H1 (cell line): ENCODE results near the gene FANCE. TPM values are rescaled to one million over a fixed set of nuclear protein-coding genes. Genes with fewer than 3 reads are reported as not detected.

Experiments used
- CTCF ChIA-PET: fragments of 300-600 bp; sonication (Branson Sonifier 250); formaldehyde crosslinking; loops from one replicate; lab custom pipeline; 2021; ENCODE audit not compliant: partially characterized antibody; lab: Charles Lee
- POLR2A ChIA-PET: fragments of 300-600 bp; sonication (Branson Sonifier 250); formaldehyde crosslinking; loops from one replicate; lab custom pipeline; 2021; ENCODE audit warnings: inconsistent platforms; ENCODE audit not compliant: partially characterized antibody; lab: Charles Lee
- DNase-seq, 2 experiments: peaks; one replicate each; pipeline versions ENCODE4 v3.0.0 to v3.0.0-alpha.2; 2010 to 2022; ENCODE audit warnings: low spot score in 2 of 2, low read depth in 1 of 2, mixed read lengths in 1 of 2
- FAIRE-seq: peaks from 2 replicates; lab custom pipeline; 2011; peaks lifted over from hg19 to GRCh38; lab: Jason Lieb, UNC
- H2AFZ ChIP-seq: 2 replicates; pipeline ENCODE4 v1.8.1; 2012; ENCODE audit warnings: low read length, inconsistent platforms
- H2AK5ac ChIP-seq: 2 replicates; pipeline ENCODE4 v1.6.1; 2013; ENCODE audit warnings: low read depth, low read length
- H2BK120ac ChIP-seq: replicated peaks from 2 replicates; pipeline ENCODE3; 2013; ENCODE audit warnings: low read depth, low read length, inconsistent platforms
- H2BK12ac ChIP-seq: 2 replicates; pipeline ENCODE4 v1.6.1; 2013; ENCODE audit warnings: low read depth, low read length
- H2BK15ac ChIP-seq: 2 replicates; pipeline ENCODE4 v1.6.1; 2013; ENCODE audit warnings: low read length
- H2BK20ac ChIP-seq: 2 replicates; pipeline ENCODE4 v1.6.1; 2013; ENCODE audit warnings: low read length
- H2BK5ac ChIP-seq: 2 replicates; pipeline ENCODE4 v1.6.1; 2013; ENCODE audit warnings: low read depth, low read length
- H3K14ac ChIP-seq: 2 replicates; pipeline ENCODE4 v1.6.1; 2013; ENCODE audit warnings: inconsistent platforms; ENCODE audit not compliant: insufficient read length
- H3K18ac ChIP-seq: 2 replicates; pipeline ENCODE4 v1.6.1; 2013; ENCODE audit warnings: low read length; ENCODE audit errors: extremely low read depth
- H3K23ac ChIP-seq: 2 replicates; pipeline ENCODE4 v1.6.1; 2013; ENCODE audit warnings: inconsistent platforms; ENCODE audit not compliant: insufficient read length
- H3K23me2 ChIP-seq: 2 replicates; pipeline ENCODE4 v1.6.1; 2013; ENCODE audit warnings: low read depth, low read length
- H3K27ac ChIP-seq: 2 replicates; pipeline ENCODE4 v1.6.1; 2011; ENCODE audit warnings: low read depth, low read length, inconsistent platforms
- H3K27me3 ChIP-seq, 4 experiments: replicated peaks in 1 of 4; 1 replicate in 1 of 4; 2 replicates in 3 of 4; pipeline versions ENCODE4 v1.6.1 to v1.8.1; 2011 to 2013; ENCODE audit warnings: low read length in 3 of 4, mild to moderate bottlenecking in 3 of 4, inconsistent platforms in 2 of 4, mixed read lengths in 2 of 4, moderate library complexity in 1 of 4; ENCODE audit not compliant: control insufficient read depth in 3 of 4, insufficient read depth in 3 of 4; ENCODE audit errors: extremely low read depth in 1 of 4
- H3K36me3 ChIP-seq, 4 experiments: 2 replicates each; pipeline versions ENCODE4 v1.6.1 to v1.8.1; 2011 to 2013; ENCODE audit warnings: mild to moderate bottlenecking in 4 of 4, low read length in 3 of 4, moderate library complexity in 2 of 4, control low read depth in 1 of 4, inconsistent platforms in 1 of 4; ENCODE audit not compliant: insufficient read depth in 4 of 4, control insufficient read depth in 2 of 4
- H3K4ac ChIP-seq: replicated peaks from 2 replicates; pipeline ENCODE3; 2013; ENCODE audit warnings: low read length, low read depth, mixed read lengths, inconsistent platforms; ENCODE audit not compliant: insufficient read length
- H3K4me1 ChIP-seq, 4 experiments: replicated peaks in 1 of 4; 1 replicate in 1 of 4; 2 replicates in 3 of 4; pipeline versions ENCODE4 v1.6.1 to v1.8.1; 2011 to 2013; ENCODE audit warnings: low read length in 3 of 4, inconsistent platforms in 2 of 4, mixed read lengths in 1 of 4; ENCODE audit not compliant: insufficient read depth in 4 of 4, control insufficient read depth in 3 of 4
- H3K4me2 ChIP-seq, 2 experiments: 2 replicates each; pipeline versions ENCODE4 v1.6.1 to v1.8.1; 2011 to 2013; ENCODE audit warnings: low read depth in 2 of 2, low read length in 2 of 2, control low read depth in 1 of 2, inconsistent platforms in 1 of 2, mild to moderate bottlenecking in 1 of 2; ENCODE audit not compliant: insufficient read depth in 1 of 2
- H3K4me3 ChIP-seq, 4 experiments: fragments of 200-600, 300-600 bp in 1 of 4; sonication (generic), shearing (Covaris generic), sonication (Bioruptor Twin) in 1 of 4; 2 replicates each; pipeline versions ENCODE4 v1.5.1 to v1.8.1; 2011 to 2016; ENCODE audit warnings: low read length in 4 of 4, low read depth in 3 of 4, control low read depth in 2 of 4, inconsistent platforms in 2 of 4, mild to moderate bottlenecking in 2 of 4, mixed read lengths in 1 of 4, moderate library complexity in 1 of 4; ENCODE audit not compliant: insufficient read depth in 2 of 4; ENCODE audit errors: extremely low read depth in 1 of 4
- H3K56ac ChIP-seq: replicated peaks from 2 replicates; pipeline ENCODE3; 2013; ENCODE audit warnings: low read depth, mild to moderate bottlenecking, mixed read lengths, low read length, inconsistent platforms; ENCODE audit not compliant: insufficient read length
- H3K79me1 ChIP-seq: 2 replicates; pipeline ENCODE4 v1.6.1; 2013; ENCODE audit warnings: low read depth, low read length, control low read depth
- H3K79me2 ChIP-seq, 2 experiments: 2 replicates each; pipeline versions ENCODE4 v1.6.1 to v1.8.1; 2012 to 2013; ENCODE audit warnings: low read length in 2 of 2, mild to moderate bottlenecking in 2 of 2, inconsistent platforms in 1 of 2; ENCODE audit not compliant: insufficient read depth in 2 of 2, control insufficient read depth in 1 of 2
- H3K9ac ChIP-seq, 4 experiments: replicated peaks in 1 of 4; 1 replicate in 1 of 4; 2 replicates in 3 of 4; pipeline versions ENCODE4 v1.6.1 to v1.8.1; 2011 to 2013; ENCODE audit warnings: low read depth in 3 of 4, low read length in 3 of 4, control low read depth in 2 of 4, mild to moderate bottlenecking in 2 of 4, moderate library complexity in 2 of 4, inconsistent platforms in 1 of 4; ENCODE audit errors: extremely low read depth in 1 of 4
- H3K9me3 ChIP-seq, 2 experiments: 2 replicates each; pipeline versions ENCODE4 v1.6.1 to v1.8.1; 2012 to 2013; ENCODE audit warnings: mild to moderate bottlenecking in 2 of 2, moderate library complexity in 2 of 2, control low read depth in 1 of 2, inconsistent platforms in 1 of 2, low read depth in 1 of 2, low read length in 1 of 2, mixed read lengths in 1 of 2; ENCODE audit not compliant: insufficient read depth in 2 of 2
- H4K20me1 ChIP-seq, 2 experiments: replicated peaks in 1 of 2; 2 replicates each; pipeline versions ENCODE3 to v1.8.1; 2011 to 2013; ENCODE audit warnings: inconsistent platforms in 2 of 2, low read length in 2 of 2, mild to moderate bottlenecking in 1 of 2; ENCODE audit not compliant: insufficient read depth in 2 of 2, control insufficient read depth in 1 of 2
- H4K5ac ChIP-seq: 2 replicates; pipeline ENCODE4 v1.6.1; 2013; ENCODE audit warnings: low read length, low read depth, mixed read lengths, inconsistent platforms; ENCODE audit not compliant: insufficient read length
- H4K8ac ChIP-seq: 2 replicates; pipeline ENCODE4 v1.8.0; 2013; ENCODE audit warnings: mild to moderate bottlenecking, moderate library complexity, low read length, inconsistent platforms; ENCODE audit not compliant: insufficient read depth; ENCODE audit errors: extremely low read depth
- H4K91ac ChIP-seq: replicated peaks from 2 replicates; pipeline ENCODE3; 2013; ENCODE audit warnings: low read length, mixed read lengths, inconsistent platforms; ENCODE audit not compliant: insufficient read length
- CBX8 ChIP-seq: fragments of 300-800, 300-1000 bp; sonication (generic); IDR thresholded peaks from 2 replicates; pipeline ENCODE4 v1.7.1; 2016; ENCODE audit warnings: low read depth, low read length, borderline replicate concordance
- E2F6 ChIP-seq: IDR thresholded peaks from 2 replicates; pipeline ENCODE4 v1.6.1; 2012; ENCODE audit warnings: inconsistent platforms
- JUND ChIP-seq: IDR thresholded peaks from 2 replicates; pipeline ENCODE4 v1.6.1; 2011; ENCODE audit warnings: mild to moderate bottlenecking, improper control_type of control experiment, low read length
- POLR2A ChIP-seq, 2 experiments: IDR thresholded peaks; 1 replicate in 1 of 2; 2 replicates in 1 of 2; pipeline ENCODE4 v1.6.1; 2011; ENCODE audit warnings: low read depth in 2 of 2, low read length in 2 of 2, mild to moderate bottlenecking in 2 of 2; ENCODE audit errors: control extremely low read depth in 1 of 2
- RBBP5 ChIP-seq: IDR thresholded peaks from 2 replicates; pipeline ENCODE4 v1.7.1; 2012; ENCODE audit warnings: low read depth, mild to moderate bottlenecking, inconsistent platforms, low read length, moderate library complexity, borderline replicate concordance
- SP1 ChIP-seq: IDR thresholded peaks from 2 replicates; pipeline ENCODE4 v1.6.1; 2011; ENCODE audit warnings: low read depth, low read length
- SP2 ChIP-seq: IDR thresholded peaks from 2 replicates; pipeline ENCODE4 v1.6.1; 2012; ENCODE audit warnings: mild to moderate bottlenecking, low read length, inconsistent platforms
- SUZ12 ChIP-seq: fragments of 200-600 bp; sonication (generic); IDR thresholded peaks from 2 replicates; pipeline ENCODE4 v1.6.1; 2012; ENCODE audit warnings: mild to moderate bottlenecking, inconsistent platforms, low read length, moderate library complexity, mixed read lengths
- TBP ChIP-seq: IDR thresholded peaks from 2 replicates; pipeline ENCODE4 v1.6.1; 2011; ENCODE audit warnings: low read depth, low read length, improper control_type of control experiment
- TCF12 ChIP-seq: IDR thresholded peaks from 2 replicates; pipeline ENCODE4 v1.6.1; 2011; ENCODE audit warnings: low read depth, mild to moderate bottlenecking, low read length
- TEAD4 ChIP-seq: IDR thresholded peaks from 2 replicates; pipeline ENCODE4 v1.6.1; 2012; ENCODE audit warnings: low read depth, low read length, inconsistent platforms, mixed read lengths
- YY1 ChIP-seq: IDR thresholded peaks from 2 replicates; pipeline ENCODE4 v1.6.1; 2011; ENCODE audit warnings: low read depth, mild to moderate bottlenecking, low read length
- WGBS, 2 experiments: shearing (Covaris generic) in 1 of 2; methylation state at CpG; one replicate each; pipeline versions ENCODE4 v1.1.6 to v1.1.7; 2013 to 2015; ENCODE audit warnings: low lambda C conversion rate in 2 of 2, mixed read lengths in 2 of 2, inconsistent platforms in 1 of 2, low coverage in 1 of 2, missing lambda C conversion rate in 1 of 2; ENCODE audit not compliant: insufficient replicate concordance in 2 of 2, insufficient coverage in 1 of 2, insufficient read length in 1 of 2; ENCODE audit errors: extremely low coverage in 1 of 2, missing lambda C conversion rate in 1 of 2; 5-methylcytosine and 5-hydroxymethylcytosine counted together
- polyA plus RNA-seq, 7 experiments: library from polyadenylated mRNA; depleted of rRNA in 3 of 7; stranded (reverse) in 5 of 7; unstranded in 2 of 7; fragments of >200 nt in 5 of 7; fragments of 200-250 nt in 2 of 7; gene quantifications; 1 replicate in 5 of 7; 2 replicates in 1 of 7; 4 replicates in 1 of 7; pipeline versions ENCODE4 v1.2.1 to v1.2.3, GENCODE V29; 2011 to 2013; ENCODE audit warnings: missing spikeins in 2 of 7, mixed read lengths in 2 of 7
- total RNA-seq: library from RNA; stranded (reverse); fragmentation: NEBNext Ultra II Directional; extraction: Animal tissue kit (Norgen Biotek cat#: 25700); gene quantifications from 2 replicates; pipeline ENCODE4 v1.2.1, GENCODE V29; 2021

Gene FANCE
- total and polyA plus RNA-seq, 2 of the 8 experiments (the other 6 are each of a cell fraction or from before 2014, with no cell fraction given): 16.1 to 17.0 TPM

GRCh38 chr6:35413911-35414310 is 38.2 kb upstream of the FANCE start:
- Histone ChIP-seq H3K56ac (no peak overlapping the region), H3K23ac (no peak overlapping the region), H4K91ac (no peak overlapping the region), H3K79me1 (peaks cover 2% of the 10 kb centered on the region; the same call in 1 of the 2 replicates), H4K20me1 (peaks cover 0 to 2% of the 10 kb centered on the region in 2 experiments), H3K4me1 (peaks cover 0 to 3% (median 0%) of the 10 kb centered on the region in 4 experiments; a peak in 1 of 7 replicates), H3K36me3 (no peaks in the 10 kb centered on the region), H2BK15ac (no peak overlapping the region), H3K18ac (no peak overlapping the region), H3K4me2 (no peak overlapping the region), H2BK20ac (no peak overlapping the region), H2BK120ac (no peak overlapping the region), H2BK5ac (no peak overlapping the region), H3K23me2 (no peaks in the 10 kb centered on the region), H3K79me2 (no peaks in the 10 kb centered on the region), H3K27me3 (no peaks in the 10 kb centered on the region), H3K4ac (no peak overlapping the region), H3K14ac (no peak overlapping the region), H3K27ac (no peak overlapping the region), H2BK12ac (no peak overlapping the region), H3K9me3 (no peaks in the 10 kb centered on the region), H2AK5ac (no peak overlapping the region)
- no peak for FAIRE-seq
- CTCF ChIA-PET: interaction anchor here (0.7 to 12.0 kb wide), 12 partner anchors 7 to 118 kb away, joined by 3 to 138 read pairs (median 19); partner anchors contain the start of genes DEF6 and PPARD
- TF ChIP-seq SP1 (no peak), YY1 (no peak), TCF12 (no peak), TBP (no peak), CBX8 (no peak), SUZ12 (no peak), E2F6 (no peak), TEAD4 (no peak), JUND (no peak), RBBP5 (no peak), SP2 (no peak), POLR2A (IDR thresholded peaks at IDR 0.05; ENCODE audit: control extremely low read depth in 1 of 2, low read depth in 2 of 2, low read length in 2 of 2) (no peak)
- TF ChIP-seq, all 59 proteins: peak for 0
- 94% methylated on average over 6 of the region's 6 CpGs; no CpG with 5 or more reads in 1 of the 2 experiments for WGBS, 2 experiments
- Histone ChIP-seq H4K8ac (no peak overlapping the region), H3K9ac (no peak overlapping the region), H4K5ac (no peak overlapping the region), H2AFZ (no peak overlapping the region), H3K4me3 (no peak overlapping the region)
- DNase-seq: no peak
- POLR2A ChIA-PET: no interaction called here
